Upper lobe of left lung (tissue), 6 donors: Measurements from ENCODE around the gene PCGF1. TPM values are rescaled to one million over a fixed set of nuclear protein-coding genes. Genes with fewer than 3 reads are reported as not detected.

Experiments
- ATAC-seq, 2 donors: fragments of 200-7000 bp; cut with Tn5 transposase; one replicate each; pipeline ENCODE4 v1.9.1; 2022; ENCODE audit warnings: mild to moderate bottlenecking in 2 of 2, moderate library complexity in 2 of 2; ENCODE audit not compliant: low FRiP score in 2 of 2
- DNase-seq, 2 donors: peaks; one replicate each; pipeline ENCODE4 v3.0.0-alpha.2; 2019 to 2020
- H3K27ac ChIP-seq, 4 donors: fragments of 200-600 bp; sonication (generic); one replicate each; pipeline ENCODE4 v1.5.1; 2016 to 2019
- H3K27me3 ChIP-seq, 4 donors: fragments of 200-600 bp; sonication (generic); one replicate each; pipeline ENCODE4 v1.5.1; 2017 to 2019
- H3K36me3 ChIP-seq, 4 donors: fragments of 200-600 bp; sonication (generic); one replicate each; pipeline ENCODE4 v1.5.1; 2016 to 2019
- H3K4me1 ChIP-seq, 4 donors: fragments of 200-600 bp; sonication (generic); one replicate each; pipeline ENCODE4 v1.5.1; 2018 to 2019
- H3K4me3 ChIP-seq, 4 donors: fragments of 200-600 bp; sonication (generic); one replicate each; pipeline ENCODE4 v1.5.1; 2017 to 2019; ENCODE audit warnings: mild to moderate bottlenecking in 2 of 4, moderate library complexity in 1 of 4
- H3K9me3 ChIP-seq, 4 donors: fragments of 200-600 bp; sonication (generic); one replicate each; pipeline ENCODE4 v1.5.1; 2018 to 2019
- CTCF ChIP-seq, 6 experiments: fragments of 450-650 bp in 4 of 6; fragments of 200-600 bp in 2 of 6; sonication (generic) in 2 of 6; IDR thresholded peaks; one replicate each; pipeline ENCODE4 v1.5.1; 2016 to 2019; ENCODE audit warnings: antibody characterized with exemption in 6 of 6
- EP300 ChIP-seq, 4 donors: sonication (generic); formaldehyde crosslinking; IDR thresholded peaks; one replicate each; pipeline ENCODE4 v1.5.1; 2017; ENCODE audit warnings: antibody characterized with exemption in 4 of 4, control low read depth in 2 of 4
- POLR2A ChIP-seq, 4 donors: fragments of 450-650 bp; IDR thresholded peaks; one replicate each; pipeline ENCODE4 v1.5.1; 2016 to 2017; ENCODE audit warnings: antibody characterized with exemption in 4 of 4, mild to moderate bottlenecking in 2 of 4
- POLR2AphosphoS5 ChIP-seq, 2 donors: sonication (generic); formaldehyde crosslinking; IDR thresholded peaks; one replicate each; pipeline ENCODE4 v1.5.1; 2017; ENCODE audit warnings: antibody characterized with exemption in 2 of 2
- WGBS, 2 donors: methylation state at CpG; one replicate each; pipeline ENCODE4 v1.1.5; 2017 to 2018; 5-methylcytosine and 5-hydroxymethylcytosine counted together
- total RNA-seq, 6 donors: library from RNA; depleted of rRNA in 4 of 6; stranded (reverse); fragments of >200 nt in 4 of 6; gene quantifications; one replicate each; pipeline versions ENCODE4 v1.1.0 to v1.2.1, GENCODE V29; 2016 to 2021
- donor health status: DM: no; HTN: no; CAD: no; lungs with moderate emphysema.
- donor health status: DM: no; HTN: yes; CAD: no; lungs with severe emphysema.

Gene PCGF1
- total RNA-seq, 6 donors from 2014 or later: 15.4 to 43.2 (median 34.6) TPM

DNA sequence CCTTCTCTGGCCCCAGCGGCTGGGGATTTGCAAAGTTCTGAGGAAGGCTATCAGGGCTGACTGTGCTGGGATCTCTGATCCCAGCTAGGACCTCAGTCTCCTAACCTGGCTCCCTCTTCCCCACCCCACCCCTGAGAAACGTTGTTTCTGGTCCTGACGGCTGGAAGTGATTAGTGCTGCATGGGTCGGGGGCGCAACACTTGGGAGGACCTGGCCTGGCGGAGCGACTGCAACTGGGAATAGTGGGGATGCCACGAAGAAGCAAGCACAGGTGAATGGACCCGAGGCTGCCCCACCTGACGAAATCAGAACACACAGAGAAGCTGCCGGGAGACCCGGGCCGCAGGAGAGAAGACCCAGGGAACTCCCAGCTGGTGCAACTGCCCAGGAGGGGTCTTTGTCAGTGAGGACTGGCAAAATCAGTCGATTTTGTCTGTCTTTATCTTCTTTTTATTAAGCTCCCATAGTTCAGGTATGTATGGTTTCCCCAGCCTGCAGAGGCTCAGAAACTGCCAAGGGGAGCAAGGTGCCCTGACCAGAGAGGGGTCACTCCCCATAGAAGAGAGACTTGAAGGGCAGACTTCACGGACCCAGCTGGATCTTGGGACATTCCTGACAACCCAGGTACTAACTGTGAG is 7.4 kb downstream of the PCGF1 start:
- Histone ChIP-seq H3K27ac (no peak overlapping the region), H3K36me3 (peaks cover 0 to 9% (median 4%) of the 10 kb centered on the region in 4 donors), H3K27me3 (peaks cover 0 to 38% (median 4%) of the 10 kb centered on the region in 4 donors), H3K9me3 (no peaks in the 10 kb centered on the region), H3K4me3 (peak overlapping the region in 1 of 4 donors; percentile 51), H3K4me1 (peaks cover 32 to 63% (median 47%) of the 10 kb centered on the region in 4 donors)
- no peak for DNase-seq
- ATAC-seq: no peak
- 57 to 77% methylated on average over 13 to 14 of the region's 15 CpGs for WGBS, 2 donors
- no peak for TF ChIP-seq EP300 (IDR thresholded peaks at IDR 0.05)
- TF ChIP-seq CTCF (IDR thresholded peaks at IDR 0.05): no peak
- TF ChIP-seq POLR2A (IDR thresholded peaks at IDR 0.05): no peak
- no peak for TF ChIP-seq POLR2AphosphoS5 (IDR thresholded peaks at IDR 0.05)

- ATAC-seq: peak in 1 of 2 donors; percentile 2
- peak in 1 of 2 donors; percentile 84 for DNase-seq
- Histone ChIP-seq H3K9me3 (no peaks in the 10 kb centered on the region), H3K4me3 (peak within 1 kb of the TSS in 3 of 4 donors; percentile 50 to 51 (median 51)), H3K4me1 (peaks cover 29 to 57% (median 45%) of the 10 kb centered on the region in 4 donors), H3K36me3 (peaks cover 0 to 3% (median 0%) of the 10 kb centered on the region in 4 donors), H3K27ac (peak within 1 kb of the TSS in 1 of 4 donors; percentile 61), H3K27me3 (peaks cover 0 to 38% (median 4%) of the 10 kb centered on the region in 4 donors)
- 9 to 10% methylated on average over 3 to 37 of the region's 65 CpGs for WGBS, 2 donors
- TF ChIP-seq POLR2A (IDR thresholded peaks at IDR 0.05): no peak
- no peak for TF ChIP-seq POLR2AphosphoS5 (IDR thresholded peaks at IDR 0.05)
- TF ChIP-seq EP300 (IDR thresholded peaks at IDR 0.05): no peak
- no peak for TF ChIP-seq CTCF (IDR thresholded peaks at IDR 0.05)
These were observed 8.1 kb downstream of the PCGF1 start, which contains the start of gene LBX2 for GRCh38 chr2:74499267-74499939. LBX2 (minus strand) TSS chr2:74499603; CDS start chr2:74499537, 66 bp downstream.

DNA sequence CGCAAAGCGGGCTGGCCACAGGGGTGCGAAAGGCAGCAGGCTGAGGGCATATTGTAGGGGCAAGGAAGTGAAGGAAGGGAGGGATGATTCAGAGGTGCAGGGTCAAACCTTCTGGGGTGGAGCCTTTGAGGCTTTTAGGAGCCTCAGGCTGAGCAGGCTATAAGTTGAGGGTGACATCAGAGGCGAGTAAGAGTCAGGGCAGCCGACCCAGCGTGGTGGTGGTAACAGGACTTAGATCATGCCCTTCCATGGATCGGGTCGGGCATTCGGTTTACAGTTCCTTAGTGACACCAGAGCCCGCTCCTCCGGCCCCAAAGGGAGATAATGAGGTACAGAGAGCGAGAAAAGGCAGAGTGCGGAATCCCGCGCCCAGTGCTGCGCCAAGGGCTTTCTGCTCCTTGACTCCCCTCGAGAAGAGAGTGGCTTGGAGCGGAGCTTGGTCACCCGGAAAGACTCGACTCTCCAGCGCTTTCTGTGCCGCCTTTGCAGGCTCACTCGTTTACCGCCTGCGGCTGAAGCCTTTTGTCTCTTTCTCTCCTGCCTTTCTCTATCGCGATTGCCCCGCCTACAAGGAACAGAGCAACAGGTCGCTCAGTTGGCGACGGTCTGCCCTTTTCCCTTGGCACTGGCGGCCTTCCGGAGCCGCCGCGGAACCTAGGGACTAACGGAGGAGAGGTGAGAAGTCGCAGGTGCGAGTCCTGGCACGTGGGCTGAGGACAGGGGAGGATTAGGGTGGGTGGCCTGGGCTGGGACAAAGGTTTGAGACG is 8.8 kb downstream of the PCGF1 start:
- Histone ChIP-seq H3K27me3 (peaks cover 0 to 38% (median 4%) of the 10 kb centered on the region in 4 donors), H3K4me1 (peaks cover 28 to 50% (median 39%) of the 10 kb centered on the region in 4 donors), H3K4me3 (peak overlapping the region in 3 of 4 donors; percentile 50 to 51 (median 51)), H3K27ac (peak overlapping the region in 1 of 4 donors; percentile 61), H3K9me3 (no peaks in the 10 kb centered on the region), H3K36me3 (peaks cover 0 to 8% (median 3%) of the 10 kb centered on the region in 4 donors)
- WGBS, 2 donors: 3% methylated on average over 36 to 39 of the region's 41 CpGs
- ATAC-seq (peak; percentile 0 to 8), DNase-seq (peak; percentile 29 to 79)
- no peak for TF ChIP-seq POLR2A (IDR thresholded peaks at IDR 0.05)
- no peak for TF ChIP-seq EP300 (IDR thresholded peaks at IDR 0.05)
- TF ChIP-seq POLR2AphosphoS5 (IDR thresholded peaks at IDR 0.05): no peak
- no peak for TF ChIP-seq CTCF (IDR thresholded peaks at IDR 0.05)

- H3K27me3 ChIP-seq: peaks cover 0 to 38% (median 4%) of the 10 kb centered on the region in 4 donors
- DNase-seq (peak; percentile 64 to 90), ATAC-seq (peak; percentile 53 to 61)
- H3K9me3 ChIP-seq: no peaks in the 10 kb centered on the region
- H3K36me3 ChIP-seq: peaks cover 5 to 15% (median 11%) of the 10 kb centered on the region in 4 donors
- H3K4me3 ChIP-seq: peak overlapping the region; percentile 14 to 51 (median 50)
- peaks cover 24 to 42% (median 32%) of the 10 kb centered on the region in 4 donors for H3K4me1 ChIP-seq
- no peak for TF ChIP-seq CTCF (IDR thresholded peaks at IDR 0.05)
- no peak for TF ChIP-seq POLR2AphosphoS5 (IDR thresholded peaks at IDR 0.05)
- peak in 1 of 4 donors; percentile 33 for TF ChIP-seq POLR2A (IDR thresholded peaks at IDR 0.05)
- H3K27ac ChIP-seq: peak overlapping the region in 1 of 4 donors; percentile 61
- 2 to 4% methylated on average over 18 to 60 of the region's 61 CpGs for WGBS, 2 donors
These were observed 9.6 kb downstream of the PCGF1 start for GRCh38 chr2:74497777-74498499.
